Measurements from ENCODE around the gene CHCHD1. TPM values are rescaled to one million over a fixed set of nuclear protein-coding genes. Genes with fewer than 3 reads are reported as not detected.

CHCHD1 gene
- total RNA-seq, 4 donors from 2014 or later: 14.1 to 57.3 (median 28.9) TPM

DNA sequence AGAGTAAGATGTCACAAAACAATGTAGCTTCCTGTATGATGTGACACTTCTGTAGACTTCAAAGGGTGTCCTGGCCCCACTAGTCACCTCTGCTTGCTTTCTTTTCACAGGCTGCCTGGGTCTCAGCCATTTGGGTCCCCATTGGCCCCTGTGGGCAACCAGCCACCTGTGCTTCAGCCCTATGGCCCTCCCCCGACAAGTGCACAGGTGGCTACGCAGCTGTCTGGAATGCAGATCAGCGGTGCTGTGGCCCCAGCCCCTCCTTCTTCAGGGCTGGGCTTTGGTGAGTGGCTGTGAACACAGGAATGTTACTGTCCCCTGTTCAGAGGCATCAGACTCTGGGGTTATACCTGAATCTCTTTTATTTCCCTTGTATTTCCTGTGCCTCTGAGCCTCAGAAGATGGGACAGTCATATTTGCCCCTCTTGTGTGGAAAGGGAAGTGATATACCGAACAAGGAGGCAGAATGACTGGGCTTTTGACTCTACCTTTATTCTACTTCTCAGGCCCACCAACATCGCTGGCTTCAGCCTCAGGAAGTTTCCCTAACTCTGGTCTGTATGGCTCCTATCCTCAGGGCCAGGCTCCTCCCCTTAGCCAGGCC lies 22.2 kb upstream of the CHCHD1 start:
- Histone ChIP-seq H3K27ac (peak overlapping the region in 1 of 3 donors; percentile 15), H3K4me1 (peaks cover 0 to 5% of the 10 kb centered on the region in 2 donors), H3K4me3 (replicated peaks in 1 of 3) (no peak overlapping the region), H3K27me3 (no peaks in the 10 kb centered on the region), H3K36me3 (peaks cover 48 to 58% of the 10 kb centered on the region in 2 donors), H3K9me3 (no peaks in the 10 kb centered on the region)
- intact Hi-C loops (cut with DNase I): no loop called here
- WGBS, 2 donors: 57 to 72% methylated on average over 5 of the region's 5 CpGs
- DNase-seq: peak; percentile 40 to 68
- TF ChIP-seq POLR2A (IDR thresholded peaks at IDR 0.05) (no peak), CTCF (IDR thresholded peaks at IDR 0.05) (no peak)

GRCh38 chr10:73761781-73762180 lies 20.1 kb upstream of the CHCHD1 start:
- Histone ChIP-seq H3K36me3 (peaks cover 66 to 76% of the 10 kb centered on the region in 2 donors), H3K27me3 (no peaks in the 10 kb centered on the region), H3K27ac (no peak overlapping the region), H3K4me1 (peaks cover 0 to 5% of the 10 kb centered on the region in 2 donors), H3K4me3 (replicated peaks in 1 of 3) (no peak overlapping the region), H3K9me3 (no peaks in the 10 kb centered on the region)
- TF ChIP-seq CTCF (IDR thresholded peaks at IDR 0.05) (no peak), POLR2A (IDR thresholded peaks at IDR 0.05) (no peak)
- 95 to 100% methylated on average over 1 of the region's 1 CpG for WGBS, 2 donors
- no peak for DNase-seq
- intact Hi-C loops (cut with DNase I): no loop called here

DNA sequence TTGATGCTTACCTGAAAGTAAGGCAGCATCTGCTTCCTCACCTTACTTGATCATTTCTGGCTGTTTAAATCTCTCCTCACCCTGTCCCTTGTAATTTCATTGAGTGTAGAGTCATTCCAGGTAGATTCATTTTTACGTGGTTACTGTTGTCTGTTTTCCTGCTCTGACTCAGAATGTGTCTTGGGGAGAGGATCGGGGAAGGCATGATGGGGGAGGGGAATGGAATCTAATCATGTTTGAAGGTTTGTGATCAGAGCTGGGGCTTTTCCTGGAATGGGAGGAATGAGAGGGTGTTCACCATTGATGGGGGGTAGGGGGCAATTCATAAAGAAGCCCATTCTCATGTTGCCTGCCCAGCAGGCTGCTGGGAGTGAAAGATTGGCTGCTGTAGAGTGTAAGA lies 18.9 kb upstream of the CHCHD1 start:
- Histone ChIP-seq H3K4me1 (peaks cover 0 to 5% of the 10 kb centered on the region in 2 donors), H3K36me3 (peaks cover 77 to 88% of the 10 kb centered on the region in 2 donors), H3K27me3 (no peaks in the 10 kb centered on the region), H3K9me3 (no peaks in the 10 kb centered on the region), H3K27ac (no peak overlapping the region), H3K4me3 (replicated peaks in 1 of 3) (no peak overlapping the region)
- intact Hi-C loops (cut with DNase I): no loop called here
- TF ChIP-seq CTCF (IDR thresholded peaks at IDR 0.05): no peak
- no peak for TF ChIP-seq POLR2A (IDR thresholded peaks at IDR 0.05)
- no peak for DNase-seq
- WGBS, 2 donors: 86 to 89% methylated on average over 2 of the region's 2 CpGs

GRCh38 chr10:73763343-73763742 lies 18.5 kb upstream of the CHCHD1 start:
- Histone ChIP-seq H3K9me3 (no peaks in the 10 kb centered on the region), H3K4me1 (peaks cover 0 to 5% of the 10 kb centered on the region in 2 donors), H3K4me3 (replicated peaks in 1 of 3) (no peak overlapping the region), H3K27me3 (no peaks in the 10 kb centered on the region), H3K27ac (no peak overlapping the region), H3K36me3 (peaks cover 79 to 92% of the 10 kb centered on the region in 2 donors)
- intact Hi-C loops (cut with DNase I): no loop called here
- TF ChIP-seq CTCF (IDR thresholded peaks at IDR 0.05) (no peak), POLR2A (IDR thresholded peaks at IDR 0.05) (no peak)
- DNase-seq: no peak
- 92 to 96% methylated on average over 2 of the region's 2 CpGs for WGBS, 2 donors

- TF ChIP-seq POLR2A (IDR thresholded peaks at IDR 0.05) (no peak), CTCF (IDR thresholded peaks at IDR 0.05) (no peak)
- DNase-seq: no peak
- no peaks in the 10 kb centered on the region for H3K4me1 ChIP-seq
- H3K27me3 ChIP-seq: no peaks in the 10 kb centered on the region
- 94 to 96% methylated on average over 6 of the region's 6 CpGs for WGBS, 2 donors
- H3K9me3 ChIP-seq: no peaks in the 10 kb centered on the region
- intact Hi-C loops (cut with DNase I): no loop called here
- peaks cover 88 to 99% of the 10 kb centered on the region in 2 donors for H3K36me3 ChIP-seq
- no peak overlapping the region for H3K4me3 ChIP-seq (replicated peaks in 1 of 3)
- H3K27ac ChIP-seq: no peak overlapping the region
Observed at GRCh38 chr10:73765066-73765465, 16.8 kb upstream of the CHCHD1 start.
